Esophagus squamous epithelium (tissue), 5 donors: ENCODE measurements around the gene ARHGAP23. TPM values are rescaled to one million over a fixed set of nuclear protein-coding genes. Genes with fewer than 3 reads are reported as not detected.

Experiments
- DNase-seq: peaks from one replicate; lab custom pipeline; 2025; lab: John Stamatoyannopoulos, UW
- H3K27ac ChIP-seq, 4 donors: fragments of 200-600 bp; sonication (generic); one replicate each; pipeline ENCODE4 v1.5.1; 2016 to 2019; ENCODE audit warnings: mild to moderate bottlenecking in 1 of 4
- H3K27me3 ChIP-seq, 4 donors: fragments of 200-600 bp; sonication (generic); 1 replicate in 3 of 4; 2 replicates in 1 of 4; pipeline versions ENCODE4 v1.5.1 to v1.6.0; 2017 to 2021; ENCODE audit warnings: antibody characterized with exemption in 1 of 4
- H3K36me3 ChIP-seq, 3 donors: fragments of 200-600 bp; sonication (generic); one replicate each; pipeline ENCODE4 v1.5.1; 2016 to 2019
- H3K4me1 ChIP-seq, 3 donors: fragments of 200-600 bp; sonication (generic); one replicate each; pipeline ENCODE4 v1.5.1; 2017 to 2019
- H3K4me3 ChIP-seq, 4 donors: fragments of 200-600 bp; sonication (generic); 1 replicate in 3 of 4; 2 replicates in 1 of 4; pipeline ENCODE4 v1.5.1; 2016 to 2019; ENCODE audit warnings: mild to moderate bottlenecking in 2 of 4, moderate library complexity in 1 of 4
- H3K9me3 ChIP-seq, 3 donors: fragments of 200-600 bp; sonication (generic); one replicate each; pipeline ENCODE4 v1.5.1; 2016 to 2019
- CTCF ChIP-seq, 6 experiments: fragments of 450-650 bp in 4 of 6; fragments of 200-600 bp in 2 of 6; sonication (generic) in 2 of 6; IDR thresholded peaks; one replicate each; pipeline ENCODE4 v1.5.1; 2016 to 2019; ENCODE audit warnings: antibody characterized with exemption in 6 of 6, mild to moderate bottlenecking in 4 of 6, moderate library complexity in 4 of 6
- POLR2A ChIP-seq, 4 donors: fragments of 450-650 bp; IDR thresholded peaks; one replicate each; pipeline ENCODE4 v1.6.1; 2017; ENCODE audit warnings: antibody characterized with exemption in 4 of 4, mild to moderate bottlenecking in 4 of 4, moderate library complexity in 3 of 4
- WGBS, 2 donors: methylation state at CpG; one replicate each; pipeline ENCODE4 v1.1.5; 2018; 5-methylcytosine and 5-hydroxymethylcytosine counted together
- intact Hi-C: fragments of 100-400 bp; cut with DNase I; formaldehyde crosslinking; loops from one replicate; pipeline ENCODE4 v1.15.0; 2022
- total RNA-seq, 4 donors: library from RNA; depleted of rRNA; stranded (reverse); fragments of >200 nt; gene quantifications; one replicate each; pipeline ENCODE4 v1.1.0, GENCODE V29; 2016
- donor health status: DM: yes; HTN: yes; CAD: no.

The ARHGAP23 gene
- total RNA-seq, 4 donors from 2014 or later: 75.3 to 180 (median 102) TPM

- whole genome bisulfite sequencing, 2 donors: 100% methylated on average over 1 of the region's 6 CpGs; no CpG with 5 or more reads in 1 of the 2 donors
- peaks cover 43 to 75% (median 44%) of the 10 kb centered on the region in 3 donors for H3K4me1 ChIP-seq
- intact Hi-C loops: no loop called here
- peak overlapping the region in 1 of 4 donors; percentile 14 for H3K27ac ChIP-seq
- DNase-seq: no peak
- H3K27me3 ChIP-seq: no peaks in the 10 kb centered on the region
- TF ChIP-seq POLR2A (IDR thresholded peaks at IDR 0.05) (no peak), CTCF (IDR thresholded peaks at IDR 0.05) (no peak)
- no peak overlapping the region for H3K4me3 ChIP-seq
- H3K36me3 ChIP-seq: peaks cover 13 to 75% (median 23%) of the 10 kb centered on the region in 3 donors
- H3K9me3 ChIP-seq: no peaks in the 10 kb centered on the region
These were observed 31.3 kb downstream of the ARHGAP23 start for GRCh38 chr17:38459567-38459966.

- Histone ChIP-seq H3K27ac (peak overlapping the region in 1 of 4 donors; percentile 14), H3K4me3 (no peak overlapping the region), H3K27me3 (no peaks in the 10 kb centered on the region), H3K4me1 (peaks cover 40 to 75% (median 41%) of the 10 kb centered on the region in 3 donors), H3K9me3 (no peaks in the 10 kb centered on the region), H3K36me3 (peaks cover 13 to 75% (median 23%) of the 10 kb centered on the region in 3 donors)
- TF ChIP-seq CTCF (IDR thresholded peaks at IDR 0.05) (no peak), POLR2A (IDR thresholded peaks at IDR 0.05) (no peak)
- intact Hi-C loops: no loop called here
- WGBS, 2 donors: 90 to 92% methylated on average over 8 to 9 of the region's 12 CpGs
- DNase-seq: no peak
These were observed 31.9 kb downstream of the ARHGAP23 start for GRCh38 chr17:38460082-38460715.

- peaks cover 14 to 78% (median 27%) of the 10 kb centered on the region in 3 donors for H3K36me3 ChIP-seq
- H3K4me3 ChIP-seq: no peak overlapping the region
- H3K9me3 ChIP-seq: no peaks in the 10 kb centered on the region
- DNase-seq: no peak
- intact Hi-C loops: no loop called here
- peaks cover 40 to 75% (median 41%) of the 10 kb centered on the region in 3 donors for H3K4me1 ChIP-seq
- 67 to 73% methylated on average over 3 to 8 of the region's 19 CpGs for WGBS, 2 donors
- no peaks in the 10 kb centered on the region for H3K27me3 ChIP-seq
- no peak overlapping the region for H3K27ac ChIP-seq
- no peak for TF ChIP-seq POLR2A (IDR thresholded peaks at IDR 0.05)
- no peak for TF ChIP-seq CTCF (IDR thresholded peaks at IDR 0.05)
These were observed 32.7 kb downstream of the ARHGAP23 start for GRCh38 chr17:38460716-38461630.

- peaks cover 22 to 86% (median 34%) of the 10 kb centered on the region in 3 donors for H3K36me3 ChIP-seq
- peaks cover 38 to 75% (median 40%) of the 10 kb centered on the region in 3 donors for H3K4me1 ChIP-seq
- intact Hi-C loops: no loop called here
- H3K27ac ChIP-seq: no peak overlapping the region
- no peaks in the 10 kb centered on the region for H3K27me3 ChIP-seq
- DNase-seq: no peak
- no peaks in the 10 kb centered on the region for H3K9me3 ChIP-seq
- WGBS, 2 donors: 65 to 88% methylated on average over 4 to 5 of the region's 7 CpGs
- TF ChIP-seq CTCF (IDR thresholded peaks at IDR 0.05) (no peak), POLR2A (IDR thresholded peaks at IDR 0.05) (no peak)
- no peak overlapping the region for H3K4me3 ChIP-seq
These were observed 33.4 kb downstream of the ARHGAP23 start for GRCh38 chr17:38461683-38462082.
